Right lobe of liver (tissue), 6 donors: ENCODE results near the gene LRAT. TPM values are rescaled to one million over a fixed set of nuclear protein-coding genes. Genes with fewer than 3 reads are reported as not detected.

ENCODE experiments used
- ATAC-seq, 4 donors: fragments of 200-7000 bp; cut with Tn5 transposase; one replicate each; pipeline ENCODE4 v1.9.1; 2020; ENCODE audit warnings: mild to moderate bottlenecking in 4 of 4, moderate library complexity in 4 of 4
- DNase-seq, 3 donors: peaks; one replicate each; pipeline ENCODE4 v3.0.0-alpha.2; 2020
- H3K27ac ChIP-seq, 3 donors: fragments of 200-600 bp; one replicate each; pipeline ENCODE4 v1.8.0; 2022
- H3K27me3 ChIP-seq, 2 donors: fragments of 200-600 bp; one replicate each; pipeline ENCODE4 v1.8.0; 2022
- H3K36me3 ChIP-seq, 4 donors: fragments of 200-600 bp; sonication (generic) in 1 of 4; one replicate each; pipeline versions ENCODE4 v1.5.1 to v1.8.0; 2017 to 2022; ENCODE audit warnings: control low read depth in 1 of 4
- H3K4me1 ChIP-seq, 4 donors: fragments of 200-600 bp; sonication (generic) in 1 of 4; one replicate each; pipeline versions ENCODE4 v1.5.1 to v1.8.0; 2017 to 2022; ENCODE audit warnings: control low read depth in 1 of 4
- H3K4me3 ChIP-seq, 3 donors: fragments of 200-600 bp; one replicate each; pipeline ENCODE4 v1.8.0; 2022
- H3K9me3 ChIP-seq, 4 donors: fragments of 200-600 bp; sonication (generic) in 1 of 4; one replicate each; pipeline versions ENCODE4 v1.5.1 to v1.8.0; 2017 to 2022; ENCODE audit warnings: control low read depth in 1 of 4
- CTCF ChIP-seq, 4 donors: fragments of 200-600 bp in 3 of 4; fragments of 450-650 bp in 1 of 4; IDR thresholded peaks; one replicate each; pipeline versions ENCODE4 v1.5.1 to v1.8.0; 2016 to 2022; ENCODE audit warnings: antibody characterized with exemption in 4 of 4, mild to moderate bottlenecking in 2 of 4
- POLR2A ChIP-seq: fragments of 450-650 bp; IDR thresholded peaks from one replicate; pipeline ENCODE4 v1.6.1; 2017; ENCODE audit warnings: antibody characterized with exemption, mild to moderate bottlenecking
- WGBS: methylation state at CpG from one replicate; pipeline ENCODE4 v1.1.6; 2018; ENCODE audit warnings: low coverage, low lambda C conversion rate; ENCODE audit not compliant: insufficient coverage; ENCODE audit errors: missing lambda C conversion rate; 5-methylcytosine and 5-hydroxymethylcytosine counted together
- intact Hi-C, 2 donors: fragments of 100-400 bp; cut with DNase I; formaldehyde crosslinking; loops; one replicate each; pipeline versions ENCODE4 v1.11.2 to v1.14.1; 2022
- long read RNA-seq: library from polyadenylated mRNA; unstranded; transcript quantifications from one replicate; pipeline ENCODE4 v2.0.0, GENCODE V29; 2019
- total RNA-seq, 6 experiments: library from RNA; depleted of rRNA in 2 of 6; stranded (reverse); fragments of >200 nt in 2 of 6; fragmentation: NEBNext Ultra II Directional in 3 of 6; extraction: Animal tissue kit (Norgen Biotek cat#: 25700) in 3 of 6; gene quantifications; one replicate each; pipeline versions ENCODE4 v1.1.0 to v1.2.4, GENCODE V29; 2016 to 2023
- donor health status: DM: no; HTN: yes; CAD: no.
- donor health status: DM: no; HTN: no; CAD: no.
- donor health status: DM: no; HTN: no; CAD: no.
- donor health status: DM: no; HTN: yes; CAD: no.
- donor health status: DM: no; HTN: yes; CAD: no.

LRAT gene
- total RNA-seq: 1 to 10 TPM in 3 of 6 experiments, under 1 TPM in 3; 0.70 to 4.9 (median 1.5) TPM
- long read RNA-seq, partial matches to known transcripts: 0 of 2 reads
- long read RNA-seq, other reads (novel, unspliced or antisense): 2 of 2 reads

DNA sequence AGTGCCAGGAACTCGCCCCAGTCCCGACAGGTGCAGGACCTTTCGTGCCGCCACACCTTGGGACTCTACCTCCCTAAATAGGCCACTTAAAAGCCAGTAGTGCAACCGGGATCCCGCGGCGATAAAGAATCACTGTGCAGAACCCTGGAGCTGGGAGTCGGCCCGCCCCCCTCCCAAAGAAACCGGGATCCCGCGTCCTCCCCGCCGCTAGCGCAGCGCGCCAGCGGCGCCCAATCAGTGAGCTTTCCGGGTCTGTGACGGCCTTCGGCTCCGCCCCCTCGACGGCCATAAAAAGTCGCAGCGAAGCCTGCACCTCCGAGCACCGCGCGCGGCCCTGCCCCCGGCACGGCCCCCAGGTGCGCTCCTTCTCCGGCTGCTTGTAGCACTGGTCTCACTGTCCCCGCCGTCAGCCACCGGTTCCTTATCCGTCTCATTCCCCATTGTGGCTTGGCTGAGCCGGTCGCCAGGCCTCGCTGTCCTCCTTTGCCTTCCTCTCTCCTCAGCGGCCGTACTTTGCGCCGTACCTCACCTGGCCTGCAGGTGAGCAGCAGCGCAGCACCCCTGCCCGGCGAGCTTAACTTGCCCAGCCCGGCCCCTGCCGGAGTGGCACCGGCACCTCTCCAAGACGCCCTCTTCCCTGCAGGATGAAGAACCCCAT, at the start of gene LRAT:
Gene LRAT, plus strand, starts transcription at position 318 of the 658 bp plus-strand sequence. Its CDS starts 327 bp downstream, at position 645.
- ATAC-seq (peak; percentile 80 to 90 (median 84)), DNase-seq (peak; percentile 57 to 59 (median 58))
- peaks cover 0 to 27% of the 10 kb centered on the region in 2 donors for H3K27me3 ChIP-seq
- intact Hi-C loops: no loop called here
- H3K27ac ChIP-seq: no peak within 1 kb of the TSS
- no peaks in the 10 kb centered on the region for H3K36me3 ChIP-seq
- H3K9me3 ChIP-seq: no peaks in the 10 kb centered on the region
- no peak for TF ChIP-seq POLR2A
- no peak for TF ChIP-seq CTCF (IDR thresholded peaks at IDR 0.05)
- peaks cover 0 to 24% (median 3%) of the 10 kb centered on the region in 4 donors for H3K4me1 ChIP-seq
- H3K4me3 ChIP-seq: peak within 1 kb of the TSS; percentile 34 to 53 (median 52)
- 5% methylated on average over 17 of the region's 55 CpGs for WGBS

GRCh38 chr4:154707877-154708276, 35.9 kb upstream of the LRAT start:
- Histone ChIP-seq H3K4me1 (peaks cover 0 to 3% (median 0%) of the 10 kb centered on the region in 4 donors), H3K9me3 (no peaks in the 10 kb centered on the region), H3K36me3 (no peaks in the 10 kb centered on the region), H3K27ac (no peak overlapping the region), H3K4me3 (no peak overlapping the region), H3K27me3 (no peaks in the 10 kb centered on the region)
- TF ChIP-seq CTCF (IDR thresholded peaks at IDR 0.05): no peak
- no peak for TF ChIP-seq POLR2A
- 67% methylated on average over 3 of the region's 3 CpGs for WGBS
- intact Hi-C loops: no loop called here
- no peak for ATAC-seq
- no peak for DNase-seq

DNA sequence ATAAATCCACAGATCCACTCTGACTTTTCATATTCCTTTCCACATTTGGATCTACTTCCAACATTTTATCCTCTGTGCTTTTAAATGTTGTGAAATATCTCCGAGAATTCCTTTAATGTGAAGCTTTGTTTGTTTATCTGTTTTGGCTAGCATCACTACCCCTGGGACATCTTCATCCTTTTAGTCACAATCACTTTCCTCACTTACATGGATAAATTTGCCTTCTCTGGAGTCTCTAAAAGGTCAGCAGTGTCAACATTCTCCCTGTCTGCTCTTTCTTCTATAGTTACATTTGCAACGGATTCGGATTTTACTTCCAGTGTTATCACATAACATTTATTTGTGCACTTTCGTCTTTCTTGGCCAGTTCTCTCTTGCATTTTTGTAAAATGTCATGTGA, 34.2 kb upstream of the LRAT start:
- no peaks in the 10 kb centered on the region for H3K9me3 ChIP-seq
- intact Hi-C loops: no loop called here
- H3K4me3 ChIP-seq: no peak overlapping the region
- peaks cover 0 to 3% (median 0%) of the 10 kb centered on the region in 4 donors for H3K4me1 ChIP-seq
- 18% methylated on average over 4 of the region's 4 CpGs for WGBS
- ATAC-seq (peak in 1 of 4 donors; percentile 14), DNase-seq (no peak)
- H3K27me3 ChIP-seq: no peaks in the 10 kb centered on the region
- H3K36me3 ChIP-seq: no peaks in the 10 kb centered on the region
- no peak for TF ChIP-seq POLR2A
- no peak for TF ChIP-seq CTCF (IDR thresholded peaks at IDR 0.05)
- no peak overlapping the region for H3K27ac ChIP-seq

GRCh38 chr4:154711522-154711921, 32.3 kb upstream of the LRAT start:
- intact Hi-C loops: no loop called here
- Histone ChIP-seq H3K36me3 (no peaks in the 10 kb centered on the region), H3K9me3 (no peaks in the 10 kb centered on the region), H3K27ac (no peak overlapping the region), H3K4me1 (peaks cover 0 to 3% (median 0%) of the 10 kb centered on the region in 4 donors), H3K27me3 (no peaks in the 10 kb centered on the region), H3K4me3 (no peak overlapping the region)
- no peak for TF ChIP-seq CTCF (IDR thresholded peaks at IDR 0.05)
- TF ChIP-seq POLR2A: no peak
- ATAC-seq (peak; percentile 41 to 74 (median 54)), DNase-seq (peak in 1 of 3 donors; percentile 58)
